PFSK-1 (cell line): Measurements from ENCODE around the gene COL8A1.

Experiments
- FOXP2 ChIP-seq: optimal IDR thresholded peaks from 2 replicates; pipeline ENCODE3; 2011; ENCODE audit warnings: borderline replicate concordance, control low read depth, inconsistent platforms; ENCODE audit not compliant: insufficient read depth; ENCODE audit errors: extremely low read length, extremely low read depth
- POLR2AphosphoS5 ChIP-seq: IDR thresholded peaks from 2 replicates; pipeline ENCODE4 v1.6.1; 2012; ENCODE audit warnings: low read depth, mild to moderate bottlenecking, control low read depth, low read length, moderate library complexity
- SIN3A ChIP-seq: IDR thresholded peaks from 2 replicates; pipeline ENCODE4 v1.6.1; 2012; ENCODE audit warnings: mild to moderate bottlenecking, low read length, moderate library complexity, borderline replicate concordance; ENCODE audit not compliant: insufficient read depth
- TAF1 ChIP-seq: IDR thresholded peaks from 2 replicates; pipeline ENCODE4 v1.6.1; 2012; ENCODE audit warnings: low read length, control low read depth, borderline replicate concordance; ENCODE audit not compliant: insufficient read depth
- TF ChIP-seq, protein P1 (sequence below), 2 experiments: IDR thresholded peaks; 2 replicates each; pipeline versions ENCODE4 v1.6.1 to v1.8.0; 2011 to 2012; ENCODE audit warnings: low read depth in 2 of 2, low read length in 2 of 2, control low read depth in 1 of 2, inconsistent platforms in 1 of 2, mild to moderate bottlenecking in 1 of 2, moderate library complexity in 1 of 2; ENCODE audit not compliant: insufficient read depth in 1 of 2

Gene COL8A1

DNA sequence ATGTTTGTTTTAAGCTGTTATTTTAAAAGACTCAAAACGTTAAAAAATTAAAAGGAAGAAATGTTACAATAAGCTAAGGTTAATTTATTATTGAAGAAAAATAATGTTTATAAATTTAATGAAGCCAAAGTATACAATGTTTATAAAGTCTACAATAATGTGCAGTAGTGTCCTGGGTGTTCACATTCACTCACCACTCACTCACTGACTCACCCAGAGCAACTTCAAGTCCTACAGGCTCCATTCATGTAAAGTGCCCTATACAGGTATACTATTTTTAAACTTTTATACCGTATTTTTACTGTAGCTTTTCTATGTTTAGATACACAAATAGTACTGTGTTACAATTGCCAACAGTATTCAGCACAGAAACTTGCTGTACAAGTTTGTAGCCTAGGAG is 55.2 kb downstream of the COL8A1 start:
- TF ChIP-seq TAF1: no peak
- no peak for TF ChIP-seq SIN3A
- TF ChIP-seq POLR2AphosphoS5: no peak
- no peak for TF ChIP-seq FOXP2
- TF ChIP-seq, protein P1, sequence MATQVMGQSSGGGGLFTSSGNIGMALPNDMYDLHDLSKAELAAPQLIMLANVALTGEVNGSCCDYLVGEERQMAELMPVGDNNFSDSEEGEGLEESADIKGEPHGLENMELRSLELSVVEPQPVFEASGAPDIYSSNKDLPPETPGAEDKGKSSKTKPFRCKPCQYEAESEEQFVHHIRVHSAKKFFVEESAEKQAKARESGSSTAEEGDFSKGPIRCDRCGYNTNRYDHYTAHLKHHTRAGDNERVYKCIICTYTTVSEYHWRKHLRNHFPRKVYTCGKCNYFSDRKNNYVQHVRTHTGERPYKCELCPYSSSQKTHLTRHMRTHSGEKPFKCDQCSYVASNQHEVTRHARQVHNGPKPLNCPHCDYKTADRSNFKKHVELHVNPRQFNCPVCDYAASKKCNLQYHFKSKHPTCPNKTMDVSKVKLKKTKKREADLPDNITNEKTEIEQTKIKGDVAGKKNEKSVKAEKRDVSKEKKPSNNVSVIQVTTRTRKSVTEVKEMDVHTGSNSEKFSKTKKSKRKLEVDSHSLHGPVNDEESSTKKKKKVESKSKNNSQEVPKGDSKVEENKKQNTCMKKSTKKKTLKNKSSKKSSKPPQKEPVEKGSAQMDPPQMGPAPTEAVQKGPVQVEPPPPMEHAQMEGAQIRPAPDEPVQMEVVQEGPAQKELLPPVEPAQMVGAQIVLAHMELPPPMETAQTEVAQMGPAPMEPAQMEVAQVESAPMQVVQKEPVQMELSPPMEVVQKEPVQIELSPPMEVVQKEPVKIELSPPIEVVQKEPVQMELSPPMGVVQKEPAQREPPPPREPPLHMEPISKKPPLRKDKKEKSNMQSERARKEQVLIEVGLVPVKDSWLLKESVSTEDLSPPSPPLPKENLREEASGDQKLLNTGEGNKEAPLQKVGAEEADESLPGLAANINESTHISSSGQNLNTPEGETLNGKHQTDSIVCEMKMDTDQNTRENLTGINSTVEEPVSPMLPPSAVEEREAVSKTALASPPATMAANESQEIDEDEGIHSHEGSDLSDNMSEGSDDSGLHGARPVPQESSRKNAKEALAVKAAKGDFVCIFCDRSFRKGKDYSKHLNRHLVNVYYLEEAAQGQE (IDR thresholded peaks at IDR 0.05; ENCODE audit: insufficient read depth in 1 of 2, low read depth in 2 of 2, low read length in 2 of 2): no peak

GRCh38 chr3:99696497-99696896 is 58.1 kb downstream of the COL8A1 start:
- TF ChIP-seq, protein P1 (IDR thresholded peaks at IDR 0.05; ENCODE audit: insufficient read depth in 1 of 2, low read depth in 2 of 2, low read length in 2 of 2): no peak
- no peak for TF ChIP-seq POLR2AphosphoS5
- TF ChIP-seq FOXP2: no peak
- TF ChIP-seq TAF1: no peak
- no peak for TF ChIP-seq SIN3A

DNA sequence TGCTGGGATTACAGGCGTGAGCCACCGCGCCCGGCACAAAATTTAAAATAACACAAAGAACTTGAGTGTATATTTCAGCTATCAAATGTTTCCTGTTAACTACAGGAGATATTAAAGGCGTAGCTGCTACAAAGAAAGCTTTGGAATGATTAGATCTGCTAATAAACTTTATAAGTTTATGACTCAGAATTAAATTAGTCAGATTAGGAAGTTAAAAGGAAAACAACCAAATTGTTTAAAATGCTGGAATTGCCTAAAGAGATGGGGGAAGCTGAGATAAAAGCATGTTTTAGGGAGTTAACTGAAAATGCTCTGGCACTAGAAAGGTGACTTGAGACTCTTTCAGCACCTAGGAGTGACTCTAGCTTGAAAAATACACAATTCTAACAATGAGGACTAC is 58.9 kb downstream of the COL8A1 start:
- no peak for TF ChIP-seq FOXP2
- no peak for TF ChIP-seq POLR2AphosphoS5
- TF ChIP-seq SIN3A: no peak
- TF ChIP-seq TAF1: no peak
- TF ChIP-seq, protein P1 (IDR thresholded peaks at IDR 0.05; ENCODE audit: insufficient read depth in 1 of 2, low read depth in 2 of 2, low read length in 2 of 2): no peak

DNA sequence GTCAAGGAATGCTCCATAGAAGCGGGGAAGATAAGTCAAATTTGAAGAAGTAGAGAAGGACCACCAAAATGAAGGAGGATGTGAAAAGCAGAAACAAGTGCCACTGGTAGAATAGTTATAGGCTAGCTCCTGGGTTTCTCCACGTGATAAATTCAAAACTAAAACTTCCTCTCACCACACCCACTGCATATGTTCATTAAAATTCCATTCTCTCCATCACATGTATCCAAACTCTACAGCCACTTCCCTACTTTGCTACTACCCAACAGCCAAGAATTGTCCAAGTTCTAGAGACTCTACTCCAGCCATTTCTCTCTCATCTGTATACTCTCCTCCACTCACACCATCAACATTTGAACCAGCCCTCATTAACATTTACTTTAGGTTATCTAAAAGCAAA is 60.5 kb downstream of the COL8A1 start:
- TF ChIP-seq SIN3A (no peak), TAF1 (no peak), FOXP2 (no peak), POLR2AphosphoS5 (no peak)
- TF ChIP-seq, protein P1 (IDR thresholded peaks at IDR 0.05; ENCODE audit: insufficient read depth in 1 of 2, low read depth in 2 of 2, low read length in 2 of 2): no peak

DNA sequence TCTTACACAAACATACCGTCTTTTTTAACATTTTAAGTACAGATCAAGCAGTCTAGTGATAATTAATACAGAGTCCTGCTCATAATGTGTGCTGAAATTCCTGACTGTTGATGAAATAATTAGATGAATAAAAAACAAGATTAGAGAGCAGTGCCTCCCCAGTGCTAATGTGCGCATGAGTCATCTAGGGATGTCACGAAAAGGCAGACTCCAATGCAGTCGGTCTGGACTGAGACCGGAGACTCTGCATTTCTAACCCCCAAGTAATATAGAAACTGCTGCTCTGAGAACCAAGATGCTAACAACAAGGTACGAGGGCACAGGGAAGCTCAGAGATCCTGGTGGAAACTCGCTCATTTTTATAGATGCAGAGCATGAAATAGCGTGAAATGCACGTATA is 61.4 kb downstream of the COL8A1 start:
- TF ChIP-seq TAF1: no peak
- TF ChIP-seq POLR2AphosphoS5: no peak
- TF ChIP-seq, protein P1 (IDR thresholded peaks at IDR 0.05; ENCODE audit: insufficient read depth in 1 of 2, low read depth in 2 of 2, low read length in 2 of 2): no peak
- TF ChIP-seq FOXP2: no peak
- no peak for TF ChIP-seq SIN3A
